HepG2 (cell line): ENCODE measurements around the gene COL13A1. TPM values are rescaled to one million over a fixed set of nuclear protein-coding genes. Genes with fewer than 3 reads are reported as not detected.

Experiments used
- ATAC-seq: fragments of 200-7000 bp; cut with Tn5 transposase; 3 replicates; pipeline ENCODE4 v1.9.1; 2020; ENCODE audit warnings: mild to moderate bottlenecking, moderate library complexity
- BruUV-seq: library from RNA; stranded (reverse); fragments of 400-500 nt; replicated peaks from 2 replicates; lab custom pipeline; 2021; lab: Mats Ljungman, UMichigan
- CTCF ChIA-PET: fragments of 300-600 bp; formaldehyde crosslinking; extraction: SDS; loops from one replicate; lab custom pipeline; 2021; ENCODE audit warnings: low total read pairs, inconsistent platforms, low intra/inter-chr PET ratio; lab: Yijun Ruan, JAX
- POLR2A ChIA-PET: fragments of 350-600 bp; sonication (Branson Sonifier 250); formaldehyde crosslinking; loops from one replicate; lab custom pipeline; 2020; ENCODE audit warnings: antibody characterized with exemption, inconsistent platforms; lab: Yijun Ruan, JAX
- DNase-seq: peaks from one replicate; pipeline ENCODE4 v3.0.0-alpha.2; 2015; ENCODE audit warnings: low spot score
- FAIRE-seq: peaks from 3 replicates; lab custom pipeline; 2011; peaks lifted over from hg19 to GRCh38; lab: Jason Lieb, UNC
- H2AFZ ChIP-seq: one replicate; pipeline ENCODE4 v1.6.1; 2011; ENCODE audit warnings: low read length, inconsistent platforms
- H3K27ac ChIP-seq: fragments of 300-600 bp; 3 replicates; pipeline ENCODE4 v1.8.0; 2011; ENCODE audit warnings: mixed run types, mild to moderate bottlenecking, mixed read lengths, low read length, inconsistent platforms; ENCODE audit not compliant: insufficient read depth; ENCODE audit errors: extremely low read length
- H3K27me3 ChIP-seq, 2 experiments: fragments of 200-600 bp in 1 of 2; 2 replicates in 1 of 2; 3 replicates in 1 of 2; pipeline versions ENCODE4 v1.6.0 to v1.8.0; 2011; ENCODE audit warnings: low read length in 2 of 2, mild to moderate bottlenecking in 2 of 2, moderate library complexity in 2 of 2, inconsistent platforms in 1 of 2; ENCODE audit not compliant: insufficient read depth in 2 of 2, control insufficient read depth in 1 of 2
- H3K36me3 ChIP-seq, 2 experiments: fragments of 200-600 bp in 1 of 2; replicated peaks in 1 of 2; 2 replicates in 1 of 2; 3 replicates in 1 of 2; pipeline versions ENCODE4 v1.5.1 to v1.8.0; 2011; ENCODE audit warnings: low read length in 2 of 2, inconsistent platforms in 1 of 2; ENCODE audit not compliant: insufficient read depth in 2 of 2, control insufficient read depth in 1 of 2
- H3K4me1 ChIP-seq: 2 replicates; pipeline ENCODE4 v1.5.1; 2012; ENCODE audit warnings: low read length, inconsistent platforms; ENCODE audit not compliant: insufficient read depth
- H3K4me2 ChIP-seq: 2 replicates; pipeline ENCODE4 v1.6.0; 2011; ENCODE audit warnings: low read depth, low read length, inconsistent platforms
- H3K4me3 ChIP-seq, 3 experiments: fragments of 200-600 bp in 1 of 3; sonication (generic), shearing (Covaris generic) in 1 of 3; replicated peaks in 1 of 3; 2 replicates each; pipeline ENCODE4 v1.5.1; 2011 to 2016; ENCODE audit warnings: low read length in 3 of 3, inconsistent platforms in 2 of 3, low read depth in 2 of 3, mild to moderate bottlenecking in 2 of 3, control low read depth in 1 of 3, mixed read lengths in 1 of 3; ENCODE audit not compliant: insufficient read depth in 1 of 3
- H3K79me2 ChIP-seq: one replicate; pipeline ENCODE4 v1.6.1; 2011; ENCODE audit warnings: low read length, inconsistent platforms; ENCODE audit not compliant: insufficient read depth
- H3K9ac ChIP-seq: 2 replicates; pipeline ENCODE4 v1.6.0; 2011; ENCODE audit warnings: mild to moderate bottlenecking, low read depth, low read length, inconsistent platforms; ENCODE audit not compliant: insufficient read depth
- H3K9me3 ChIP-seq: 2 replicates; pipeline ENCODE4 v1.5.1; 2012; ENCODE audit warnings: mild to moderate bottlenecking, low read length
- H4K20me1 ChIP-seq: 2 replicates; pipeline ENCODE4 v1.6.0; 2011; ENCODE audit warnings: inconsistent platforms, mild to moderate bottlenecking, low read length, moderate library complexity; ENCODE audit not compliant: insufficient read depth
- BCLAF1 ChIP-seq: fragments of 450-650 bp; IDR thresholded peaks from 2 replicates; pipeline ENCODE4 v1.6.1; 2017; ENCODE audit warnings: mild to moderate bottlenecking
- ELF4 ChIP-seq: sonication (generic); formaldehyde crosslinking; IDR thresholded peaks from 2 replicates; pipeline ENCODE4 v1.5.0; 2020; ENCODE audit warnings: missing genetic modification reagents, mild to moderate bottlenecking, moderate library complexity, borderline replicate concordance
- FOXK2 ChIP-seq: fragments of 450-650 bp; IDR thresholded peaks from 2 replicates; pipeline ENCODE4 v1.6.1; 2016
- HNRNPLL ChIP-seq: fragments of 200-400 bp; formaldehyde crosslinking; IDR thresholded peaks from 2 replicates; pipeline ENCODE4 v1.6.1; 2017; ENCODE audit warnings: mild to moderate bottlenecking, low read depth, low read length; ENCODE audit not compliant: poor library complexity, severe bottlenecking
- IRF1 ChIP-seq: sonication (generic); formaldehyde crosslinking; IDR thresholded peaks from 2 replicates; pipeline ENCODE4 v1.4.0; 2020; ENCODE audit warnings: low read depth, mild to moderate bottlenecking, missing genetic modification reagents
- SRY ChIP-seq: sonication (generic); formaldehyde crosslinking; IDR thresholded peaks from 2 replicates; pipeline ENCODE4 v1.8.0; 2022; ENCODE audit warnings: mild to moderate bottlenecking, missing genetic modification reagents
- ZNF263 ChIP-seq: sonication (generic); formaldehyde crosslinking; IDR thresholded peaks from 2 replicates; pipeline ENCODE4 v1.4.0; 2020; ENCODE audit warnings: missing genetic modification reagents
- ZNF629 ChIP-seq: sonication (generic); formaldehyde crosslinking; conservative IDR thresholded peaks from 2 replicates; pipeline ENCODE4 v1.5.0; 2020; ENCODE audit warnings: missing genetic modification reagents
- ZSCAN21 ChIP-seq: sonication (generic); formaldehyde crosslinking; IDR thresholded peaks from 2 replicates; pipeline ENCODE4 v1.8.0; 2022; ENCODE audit warnings: mild to moderate bottlenecking, missing genetic modification reagents, moderate library complexity, borderline replicate concordance
- WGBS: methylation state at CpG from one replicate; pipeline ENCODE4 v1.1.6; 2017; ENCODE audit warnings: low lambda C conversion rate; 5-methylcytosine and 5-hydroxymethylcytosine counted together
- in situ Hi-C: cut with HindIII; loops from 2 replicates; pipeline ENCODE4 v1.10.0; 2017; ENCODE audit warnings: low pct_unique_long_range_greater_than_20kb; ENCODE audit not compliant: extremely low pct_ligation_motif_present
- intact Hi-C: fragments of 100-400 bp; cut with micrococcal nuclease; formaldehyde crosslinking; loops from one replicate; pipeline ENCODE4 v1.10.0; 2022; ENCODE audit not compliant: unreplicated experiment
- polyA plus RNA-seq, 8 experiments: library from polyadenylated mRNA; depleted of rRNA in 3 of 8; stranded (reverse) in 7 of 8; unstranded in 1 of 8; fragments of >200 nt; fragmentation: Illumina TruSeq in 4 of 8; extraction: Trizol in 4 of 8; gene quantifications; 2 replicates each; pipeline versions ENCODE4 v1.2.1 to v1.2.3, GENCODE V29; 2011 to 2016; ENCODE audit warnings: low read depth in 4 of 8, missing spikeins in 1 of 8, mixed read lengths in 1 of 8; ENCODE audit not compliant: insufficient read depth in 1 of 8
- total RNA-seq, 5 experiments: library from RNA; depleted of rRNA; stranded (reverse); fragments of >200 nt; fragmentation: Illumina TruSeq; extraction: Trizol; gene quantifications; 2 replicates each; pipeline ENCODE4 v1.2.3, GENCODE V29; 2016; ENCODE audit warnings: low read depth in 1 of 5

The COL13A1 gene
- total and polyA plus RNA-seq, 2 of the 13 experiments (the other 11 are each of a cell fraction or from before 2014, with no cell fraction given) = 0.07 TPM; not detected in 1

- TF ChIP-seq BCLAF1 (no peak), HNRNPLL (no peak), ZSCAN21 (CRISPR knock-in tag) (no peak), ELF4 (CRISPR knock-in tag) (no peak), FOXK2 (no peak), SRY (CRISPR knock-in tag) (no peak), ZNF629 (CRISPR knock-in tag) (no peak)
Observed at GRCh38 chr10:69885379-69886013, 83.8 kb downstream of the COL13A1 start (continued).

GRCh38 chr10:69888882-69889584 is 87.3 kb downstream of the COL13A1 start:
- Histone ChIP-seq H3K79me2 (no peaks in the 10 kb centered on the region), H3K4me2 (no peak overlapping the region)
- no peak for FAIRE-seq
- CTCF ChIA-PET = no interaction called here
- TF ChIP-seq ZNF263 (CRISPR knock-in tag) (peak; percentile 49; the same call in 1 of the 2 replicates), IRF1 (CRISPR knock-in tag) (no peak)
- TF ChIP-seq, all 625 proteins: peak for 1
- in situ Hi-C loops = no loop called here
- no peak for ATAC-seq
- 10% methylated on average over 8 of the region's 12 CpGs for WGBS
- no peak overlapping the region for H3K9ac ChIP-seq
- H3K27me3 ChIP-seq = peaks cover 1 to 15% of the 10 kb centered on the region in 2 experiments; a peak in 2 of 5 replicates
- no peak overlapping the region for H3K4me3 ChIP-seq
- H3K4me1 ChIP-seq = no peaks in the 10 kb centered on the region
- POLR2A ChIA-PET = no interaction called here
- no peaks in the 10 kb centered on the region for H4K20me1 ChIP-seq
- H3K9me3 ChIP-seq = no peaks in the 10 kb centered on the region
- BruUV-seq = no TSS peak
- no peak overlapping the region for H3K27ac ChIP-seq
- H3K36me3 ChIP-seq = no peaks in the 10 kb centered on the region
- intact Hi-C loops = no loop called here
- no peak overlapping the region for H2AFZ ChIP-seq
- DNase-seq = no peak
